GM18511 (cell line): Measurements from ENCODE around the gene PRODH.
"Not testable (repeated sequence)": the region's sequence is repeated elsewhere in the genome, so short reads cannot be mapped to it uniquely, and the experiment has no call there.

Source experiments
- ATAC-seq: cut with Tn5 transposase; IDR thresholded peaks from one replicate; pipeline ENCODE4 v1.9.1; 2021; ENCODE audit warnings: mild to moderate bottlenecking, moderate library complexity; ENCODE audit not compliant: unreplicated experiment

Gene PRODH

GRCh38 chr22:18935889-18936529 is at the start of gene PRODH:
Gene PRODH, minus strand, starts transcription at chr22:18936293. Its CDS starts 6 bp downstream, at chr22:18936287.
- ATAC-seq: no peak

GRCh38 chr22:18985780-18986179 is 49.7 kb upstream of the PRODH start:
- no peak for ATAC-seq

- ATAC-seq: no peak
Observed at GRCh38 chr22:18984564-18984963, 48.5 kb upstream of the PRODH start.

GRCh38 chr22:18983120-18983651 is 47.1 kb upstream of the PRODH start:
- ATAC-seq: no peak

GRCh38 chr22:18980829-18981228 is 44.7 kb upstream of the PRODH start:
- ATAC-seq: no peak

- no peak for ATAC-seq
Observed at GRCh38 chr22:18979957-18980356, 43.9 kb upstream of the PRODH start.

GRCh38 chr22:18978506-18978905 is 42.4 kb upstream of the PRODH start:
- ATAC-seq: no peak

GRCh38 chr22:18977824-18978425 is 41.8 kb upstream of the PRODH start:
- ATAC-seq: no peak

- no peak for ATAC-seq
Observed at GRCh38 chr22:18976197-18976751, 40.2 kb upstream of the PRODH start.

- no peak for ATAC-seq
Observed at GRCh38 chr22:18975434-18976196, 39.5 kb upstream of the PRODH start.

- no peak for ATAC-seq
Observed at GRCh38 chr22:18974477-18975180, 38.5 kb upstream of the PRODH start.

GRCh38 chr22:18973264-18974031 is 37.4 kb upstream of the PRODH start:
- ATAC-seq: no peak

- not testable (repeated sequence) for ATAC-seq
Observed at GRCh38 chr22:18972591-18972990, 36.5 kb upstream of the PRODH start.

GRCh38 chr22:18972029-18972428 is 35.9 kb upstream of the PRODH start:
- ATAC-seq: not testable (repeated sequence)

GRCh38 chr22:18971321-18971751 is 35.2 kb upstream of the PRODH start:
- ATAC-seq: no peak

GRCh38 chr22:18970948-18971315 is 34.8 kb upstream of the PRODH start:
- ATAC-seq: no peak

- ATAC-seq: no peak
Observed at GRCh38 chr22:18970176-18970947, 34.3 kb upstream of the PRODH start.

GRCh38 chr22:18969158-18969942 is 33.3 kb upstream of the PRODH start:
- not testable (repeated sequence) for ATAC-seq
